PC-9 (cell line): ENCODE data around the gene CTU1. TPM values are rescaled to one million over a fixed set of nuclear protein-coding genes. Genes with fewer than 3 reads are reported as not detected.

ENCODE experiments used
- BruUV-seq: library from RNA; stranded (reverse); fragments of 400-500 nt; replicated peaks from 2 replicates; lab custom pipeline; 2021; lab: Mats Ljungman, UMichigan
- CTCF ChIA-PET: fragments of 300-600 bp; sonication (Branson Sonifier 250); formaldehyde crosslinking; loops from one replicate; lab custom pipeline; 2022; ENCODE audit warnings: antibody characterized with exemption; lab: Charles Lee
- POLR2A ChIA-PET: fragments of 300-600 bp; sonication (Branson Sonifier 250); formaldehyde crosslinking; loops from one replicate; lab custom pipeline; 2022; ENCODE audit warnings: antibody characterized with exemption; ENCODE audit not compliant: unreplicated experiment; lab: Charles Lee
- DNase-seq, 2 experiments: peaks; one replicate each; pipeline versions ENCODE4 v3.0.0 to v3.0.0-alpha.2; 2015 to 2022; ENCODE audit warnings: mixed read lengths in 1 of 2
- H2AFZ ChIP-seq: fragments of 200-600 bp; sonication (generic); 2 replicates; pipeline ENCODE4 v1.8.1; 2017; ENCODE audit warnings: antibody characterized with exemption
- H3F3A ChIP-seq: fragments of 200-600 bp; sonication (generic); 2 replicates; pipeline ENCODE4 v1.8.1; 2017; ENCODE audit warnings: antibody characterized with exemption, mild to moderate bottlenecking, low read depth; ENCODE audit not compliant: insufficient read depth
- H3K27ac ChIP-seq: fragments of 200-600 bp; sonication (generic); 2 replicates; pipeline ENCODE4 v1.6.1; 2016; ENCODE audit warnings: mixed run types
- H3K27me3 ChIP-seq: fragments of 200-600 bp; sonication (generic); 2 replicates; pipeline ENCODE4 v1.6.1; 2016; ENCODE audit warnings: low read depth, mixed run types; ENCODE audit not compliant: insufficient read depth
- H3K36me3 ChIP-seq: fragments of 200-600 bp; sonication (generic); 2 replicates; pipeline ENCODE4 v1.6.1; 2016; ENCODE audit warnings: low read depth, mixed run types
- H3K4me1 ChIP-seq: fragments of 200-600 bp; sonication (generic); replicated peaks from 2 replicates; pipeline ENCODE4 v1.6.1; 2016; ENCODE audit warnings: mixed run types; ENCODE audit not compliant: insufficient read depth
- H3K4me2 ChIP-seq: fragments of 200-600 bp; sonication (generic); 2 replicates; pipeline ENCODE4 v1.6.1; 2017; ENCODE audit warnings: mixed run types
- H3K4me3 ChIP-seq: fragments of 200-600 bp; sonication (generic); 2 replicates; pipeline ENCODE4 v1.6.1; 2016; ENCODE audit warnings: mixed run types
- H3K79me2 ChIP-seq: fragments of 200-600 bp; sonication (generic); 2 replicates; pipeline ENCODE4 v1.6.1; 2017; ENCODE audit warnings: low read depth, mixed run types
- H3K9me2 ChIP-seq: fragments of 200-600 bp; sonication (generic); 2 replicates; pipeline ENCODE4 v1.8.1; 2017; ENCODE audit warnings: mild to moderate bottlenecking; ENCODE audit not compliant: insufficient read depth
- H3K9me3 ChIP-seq: fragments of 200-600 bp; sonication (generic); 2 replicates; pipeline ENCODE4 v1.8.1; 2016; ENCODE audit warnings: low read depth; ENCODE audit not compliant: insufficient read depth
- H4K20me1 ChIP-seq: fragments of 200-600 bp; sonication (generic); 2 replicates; pipeline ENCODE4 v1.8.1; 2017; ENCODE audit not compliant: insufficient read depth
- CTCF ChIP-seq: fragments of 200-600 bp; sonication (generic); conservative IDR thresholded peaks from 2 replicates; pipeline ENCODE4 v1.6.1; 2017; ENCODE audit warnings: mixed run types, antibody characterized with exemption, mild to moderate bottlenecking, moderate library complexity
- EZH2 ChIP-seq: fragments of 200-600 bp; sonication (generic); IDR thresholded peaks from 2 replicates; pipeline ENCODE4 v1.8.0; 2017; ENCODE audit warnings: antibody characterized with exemption, low read depth
- intact Hi-C: fragments of 100-400 bp; cut with micrococcal nuclease; formaldehyde crosslinking; loops from one replicate; pipeline ENCODE4 v1.10.0; 2022; ENCODE audit not compliant: unreplicated experiment
- total RNA-seq: library from RNA; stranded (reverse); gene quantifications from 2 replicates; pipeline ENCODE4 v1.2.3, GENCODE V29; 2021

The CTU1 gene
- total RNA-seq, 1 experiment from 2014 or later: 7.2 TPM

- intact Hi-C loops: no loop called here
Observed at GRCh38 chr19:51127032-51127431, 18.8 kb upstream of the CTU1 start.

GRCh38 chr19:51125421-51126075 is 17.3 kb upstream of the CTU1 start:
- TF ChIP-seq EZH2: no peak
- no peak for TF ChIP-seq CTCF
- Histone ChIP-seq H3K27ac (no peak overlapping the region), H3F3A (peaks cover 4% of the 10 kb centered on the region; the same call in 1 of the 2 replicates), H3K4me3 (no peak overlapping the region), H4K20me1 (no peaks in the 10 kb centered on the region), H3K9me3 (no peaks in the 10 kb centered on the region), H3K79me2 (no peaks in the 10 kb centered on the region), H3K9me2 (no peaks in the 10 kb centered on the region), H3K4me1 (0 out of 2 replicates have a peak, but pooled peaks cover 9% of the 10 kb centered on the region), H2AFZ (no peak overlapping the region), H3K4me2 (no peak overlapping the region), H3K27me3 (peaks cover 97% of the 10 kb centered on the region), H3K36me3 (no peaks in the 10 kb centered on the region)
- CTCF ChIA-PET: no interaction called here
- intact Hi-C loops: no loop called here
- no TSS peak for BruUV-seq
- POLR2A ChIA-PET: no interaction called here
- no peak for DNase-seq

More at GRCh38 chr19:51127032-51127431, 18.8 kb upstream of the CTU1 start:
- Histone ChIP-seq H4K20me1 (no peaks in the 10 kb centered on the region), H2AFZ (no peak overlapping the region), H3K36me3 (no peaks in the 10 kb centered on the region), H3K4me2 (no peak overlapping the region), H3F3A (peaks cover 4% of the 10 kb centered on the region; the same call in 1 of the 2 replicates), H3K9me2 (no peaks in the 10 kb centered on the region), H3K4me3 (no peak overlapping the region), H3K27ac (no peak overlapping the region), H3K27me3 (peaks cover 96% of the 10 kb centered on the region), H3K4me1 (0 out of 2 replicates have a peak, but pooled peaks cover 9% of the 10 kb centered on the region), H3K9me3 (no peaks in the 10 kb centered on the region), H3K79me2 (no peaks in the 10 kb centered on the region)
- ChIA-PET POLR2A (no interaction called here), CTCF (no interaction called here)
- TF ChIP-seq EZH2 (no peak), CTCF (no peak)
- BruUV-seq: no TSS peak
- no peak for DNase-seq

- Histone ChIP-seq H3K9me3 (no peaks in the 10 kb centered on the region), H4K20me1 (no peaks in the 10 kb centered on the region), H3K4me1 (0 out of 2 replicates have a peak, but pooled peaks cover 9% of the 10 kb centered on the region), H3K27me3 (peaks cover 97% of the 10 kb centered on the region), H3F3A (peaks cover 4% of the 10 kb centered on the region; the same call in 1 of the 2 replicates), H2AFZ (no peak within 1 kb of the TSS), H3K4me3 (no peak within 1 kb of the TSS), H3K27ac (no peak within 1 kb of the TSS), H3K9me2 (no peaks in the 10 kb centered on the region), H3K36me3 (no peaks in the 10 kb centered on the region), H3K4me2 (no peak within 1 kb of the TSS), H3K79me2 (no peaks in the 10 kb centered on the region)
- TF ChIP-seq CTCF (no peak), EZH2 (no peak)
- no TSS peak for BruUV-seq
- intact Hi-C loops: no loop called here
- ChIA-PET POLR2A (no interaction called here), CTCF (no interaction called here)
- no peak for DNase-seq
Observed at GRCh38 chr19:51124729-51125128, 16.5 kb upstream of the CTU1 start, which contains the start of gene SIGLEC9. Gene SIGLEC9, plus strand, starts transcription at chr19:51124906. Its CDS starts 69 bp downstream, at chr19:51124975.
